CD4-positive, alpha-beta memory T cell (primary cell): ENCODE measurements around the gene PRKAG2. TPM values are rescaled to one million over a fixed set of nuclear protein-coding genes. Genes with fewer than 3 reads are reported as not detected.
A peak's percentile ranks its signal among the peaks of the same experiment; 100 is the strongest.

Experiments used
- CTCF ChIA-PET: fragments of 350-600 bp; sonication (Branson Sonifier 250); formaldehyde crosslinking; loops from one replicate; lab custom pipeline; 2021; ENCODE audit warnings: inconsistent platforms; ENCODE audit not compliant: partially characterized antibody; lab: Charles Lee
- POLR2A ChIA-PET: fragments of 350-600 bp; sonication (Branson Sonifier 250); formaldehyde crosslinking; loops from one replicate; lab custom pipeline; 2021; ENCODE audit not compliant: partially characterized antibody; lab: Charles Lee
- DNase-seq, 5 donors: peaks; one replicate each; pipeline versions ENCODE4 v3.0.0 to v3.0.0-alpha.2; 2020 to 2022; ENCODE audit warnings: mixed read lengths in 1 of 5
- H3K27ac ChIP-seq: one replicate; pipeline ENCODE4 v1.7.0; 2013; ENCODE audit warnings: low read depth, low read length
- H3K27me3 ChIP-seq: 2 replicates; pipeline ENCODE4 v1.7.0; 2013; ENCODE audit warnings: mild to moderate bottlenecking, low read length, moderate library complexity; ENCODE audit not compliant: insufficient read depth
- H3K36me3 ChIP-seq: 2 replicates; pipeline ENCODE4 v1.7.0; 2013; ENCODE audit warnings: mild to moderate bottlenecking, low read length, moderate library complexity; ENCODE audit not compliant: insufficient read depth
- H3K4me1 ChIP-seq: 2 replicates; pipeline ENCODE4 v1.7.0; 2013; ENCODE audit warnings: mild to moderate bottlenecking, low read length, moderate library complexity; ENCODE audit not compliant: insufficient read depth
- H3K4me3 ChIP-seq, 2 donors: one replicate each; pipeline ENCODE4 v1.7.0; 2013; ENCODE audit warnings: low read length in 2 of 2, mild to moderate bottlenecking in 1 of 2
- H3K9me3 ChIP-seq, 2 donors: one replicate each; pipeline ENCODE4 v1.7.0; 2013; ENCODE audit warnings: low read length in 2 of 2, control low read depth in 1 of 2; ENCODE audit not compliant: control insufficient read depth in 1 of 2
- H3K27ac Mint-ChIP-seq, 7 donors: one replicate each; pipeline ENCODE4 v1.8.0; 2020 to 2021; ENCODE audit warnings: mixed read lengths in 7 of 7, mild to moderate bottlenecking in 6 of 7, inconsistent platforms in 3 of 7, moderate library complexity in 3 of 7
- H3K27me3 Mint-ChIP-seq, 2 donors: one replicate each; pipeline ENCODE4 v1.8.0; 2020 to 2021; ENCODE audit warnings: mixed read lengths in 2 of 2
- H3K36me3 Mint-ChIP-seq, 2 donors: one replicate each; pipeline ENCODE4 v1.8.0; 2020 to 2021; ENCODE audit warnings: mixed read lengths in 2 of 2, inconsistent platforms in 1 of 2, mild to moderate bottlenecking in 1 of 2
- H3K4me1 Mint-ChIP-seq, 4 donors: one replicate each; pipeline ENCODE4 v1.8.0; 2020 to 2021; ENCODE audit warnings: mixed read lengths in 4 of 4, mild to moderate bottlenecking in 1 of 4
- H3K4me3 Mint-ChIP-seq, 8 donors: one replicate each; pipeline ENCODE4 v1.8.0; 2020 to 2021; ENCODE audit warnings: mixed read lengths in 8 of 8, mild to moderate bottlenecking in 7 of 8, moderate library complexity in 6 of 8, inconsistent platforms in 3 of 8
- H3K9me3 Mint-ChIP-seq, 8 donors: one replicate each; pipeline ENCODE4 v1.8.0; 2020 to 2021; ENCODE audit warnings: mixed read lengths in 8 of 8, mild to moderate bottlenecking in 5 of 8, inconsistent platforms in 3 of 8, moderate library complexity in 1 of 8
- intact Hi-C: fragments of 100-400 bp; cut with micrococcal nuclease; formaldehyde crosslinking; loops from one replicate; pipeline ENCODE4 v1.15.1; 2023
- polyA plus RNA-seq, 2 donors: library from polyadenylated mRNA; unstranded; fragments of 300-500 nt; fragmentation: Illumina TruSeq; gene quantifications; one replicate each; pipeline ENCODE4 v1.2.3, GENCODE V29; 2021
- total RNA-seq, 2 experiments: library from RNA; stranded (reverse); gene quantifications; one replicate each; pipeline ENCODE4 v1.2.3, GENCODE V29; 2021

The PRKAG2 gene
- total and polyA plus RNA-seq, 4 experiments from 2014 or later: 27.4 to 61.0 (median 47.4) TPM

- Mint-ChIP-seq H3K27ac (peak overlapping the region in 1 of 7 donors; percentile 48), H3K27me3 (peaks cover 9 to 35% of the 10 kb centered on the region in 2 donors), H3K4me3 (no peak overlapping the region), H3K4me1 (peaks cover 0 to 3% (median 0%) of the 10 kb centered on the region in 4 donors), H3K36me3 (no peaks in the 10 kb centered on the region), H3K9me3 (no peaks in the 10 kb centered on the region)
- intact Hi-C loops: no loop called here
- POLR2A ChIA-PET: no interaction called here
- CTCF ChIA-PET: no interaction called here
- H3K9me3 ChIP-seq: no peaks in the 10 kb centered on the region
- no peak for DNase-seq
- no peaks in the 10 kb centered on the region for H3K27me3 ChIP-seq
- H3K4me1 ChIP-seq: no peaks in the 10 kb centered on the region
- no peak overlapping the region for H3K27ac ChIP-seq
- no peak overlapping the region for H3K4me3 ChIP-seq
- no peaks in the 10 kb centered on the region for H3K36me3 ChIP-seq
Observed at GRCh38 chr7:151900986-151901621, 24.2 kb upstream of the PRKAG2 start.

- CTCF ChIA-PET: no interaction called here
- Histone ChIP-seq H3K27me3 (no peaks in the 10 kb centered on the region), H3K36me3 (no peaks in the 10 kb centered on the region), H3K27ac (no peak overlapping the region), H3K4me1 (no peaks in the 10 kb centered on the region), H3K4me3 (no peak overlapping the region), H3K9me3 (no peaks in the 10 kb centered on the region)
- DNase-seq: no peak
- no peak overlapping the region for H3K27ac Mint-ChIP-seq
- no peaks in the 10 kb centered on the region for H3K36me3 Mint-ChIP-seq
- H3K27me3 Mint-ChIP-seq: peaks cover 9 to 34% of the 10 kb centered on the region in 2 donors
- intact Hi-C loops: no loop called here
- H3K4me1 Mint-ChIP-seq: peaks cover 0 to 3% (median 0%) of the 10 kb centered on the region in 4 donors
- POLR2A ChIA-PET: no interaction called here
- no peak overlapping the region for H3K4me3 Mint-ChIP-seq
- H3K9me3 Mint-ChIP-seq: no peaks in the 10 kb centered on the region
Observed at GRCh38 chr7:151900591-151900985, 23.7 kb upstream of the PRKAG2 start.

GRCh38 chr7:151899513-151900360 is 22.8 kb upstream of the PRKAG2 start:
- Mint-ChIP-seq H3K9me3 (no peaks in the 10 kb centered on the region), H3K4me3 (no peak overlapping the region), H3K27ac (peak overlapping the region in 1 of 7 donors; percentile 22), H3K4me1 (peaks cover 0 to 3% (median 0%) of the 10 kb centered on the region in 4 donors), H3K36me3 (no peaks in the 10 kb centered on the region), H3K27me3 (peaks cover 9 to 31% of the 10 kb centered on the region in 2 donors)
- no peak for DNase-seq
- Histone ChIP-seq H3K27me3 (no peaks in the 10 kb centered on the region), H3K4me3 (no peak overlapping the region), H3K9me3 (no peaks in the 10 kb centered on the region), H3K4me1 (no peaks in the 10 kb centered on the region), H3K27ac (no peak overlapping the region), H3K36me3 (no peaks in the 10 kb centered on the region)
- POLR2A ChIA-PET: no interaction called here
- CTCF ChIA-PET: no interaction called here
- intact Hi-C loops: no loop called here

GRCh38 chr7:151897951-151898686 is 21.2 kb upstream of the PRKAG2 start:
- Mint-ChIP-seq H3K4me3 (no peak overlapping the region), H3K36me3 (no peaks in the 10 kb centered on the region), H3K27ac (no peak overlapping the region), H3K9me3 (no peaks in the 10 kb centered on the region), H3K4me1 (peaks cover 0 to 3% (median 0%) of the 10 kb centered on the region in 4 donors), H3K27me3 (peaks cover 9 to 24% of the 10 kb centered on the region in 2 donors)
- intact Hi-C loops: no loop called here
- no peak overlapping the region for H3K27ac ChIP-seq
- H3K27me3 ChIP-seq: no peaks in the 10 kb centered on the region
- no peak for DNase-seq
- no peaks in the 10 kb centered on the region for H3K36me3 ChIP-seq
- ChIA-PET CTCF (no interaction called here), POLR2A (no interaction called here)
- no peaks in the 10 kb centered on the region for H3K4me1 ChIP-seq
- H3K4me3 ChIP-seq: no peak overlapping the region
- H3K9me3 ChIP-seq: no peaks in the 10 kb centered on the region

GRCh38 chr7:151897161-151897731 is 20.3 kb upstream of the PRKAG2 start:
- no peaks in the 10 kb centered on the region for H3K4me1 ChIP-seq
- Mint-ChIP-seq H3K9me3 (no peaks in the 10 kb centered on the region), H3K4me1 (peaks cover 0 to 3% (median 0%) of the 10 kb centered on the region in 4 donors), H3K4me3 (no peak overlapping the region), H3K27me3 (peaks cover 9 to 24% of the 10 kb centered on the region in 2 donors), H3K27ac (no peak overlapping the region), H3K36me3 (no peaks in the 10 kb centered on the region)
- no peaks in the 10 kb centered on the region for H3K9me3 ChIP-seq
- no peak for DNase-seq
- intact Hi-C loops: no loop called here
- H3K4me3 ChIP-seq: no peak overlapping the region
- ChIA-PET CTCF (no interaction called here), POLR2A (no interaction called here)
- no peaks in the 10 kb centered on the region for H3K36me3 ChIP-seq
- no peaks in the 10 kb centered on the region for H3K27me3 ChIP-seq
- H3K27ac ChIP-seq: no peak overlapping the region

- no peaks in the 10 kb centered on the region for H3K27me3 ChIP-seq
- DNase-seq: no peak
- Mint-ChIP-seq H3K9me3 (no peaks in the 10 kb centered on the region), H3K36me3 (no peaks in the 10 kb centered on the region), H3K27ac (no peak overlapping the region), H3K27me3 (peaks cover 11 to 22% of the 10 kb centered on the region in 2 donors), H3K4me3 (no peak overlapping the region), H3K4me1 (peaks cover 0 to 3% (median 0%) of the 10 kb centered on the region in 4 donors)
- H3K27ac ChIP-seq: no peak overlapping the region
- H3K9me3 ChIP-seq: no peaks in the 10 kb centered on the region
- intact Hi-C loops: no loop called here
- POLR2A ChIA-PET: no interaction called here
- H3K4me3 ChIP-seq: no peak overlapping the region
- H3K4me1 ChIP-seq: no peaks in the 10 kb centered on the region
- H3K36me3 ChIP-seq: no peaks in the 10 kb centered on the region
- CTCF ChIA-PET: no interaction called here
Observed at GRCh38 chr7:151896486-151896885, 19.6 kb upstream of the PRKAG2 start.

GRCh38 chr7:151896086-151896485 is 19.2 kb upstream of the PRKAG2 start:
- Mint-ChIP-seq H3K27me3 (peaks cover 11 to 22% of the 10 kb centered on the region in 2 donors), H3K36me3 (no peaks in the 10 kb centered on the region), H3K9me3 (no peaks in the 10 kb centered on the region), H3K4me1 (peaks cover 0 to 3% (median 0%) of the 10 kb centered on the region in 4 donors), H3K27ac (no peak overlapping the region), H3K4me3 (no peak overlapping the region)
- intact Hi-C loops: no loop called here
- Histone ChIP-seq H3K27me3 (no peaks in the 10 kb centered on the region), H3K4me1 (no peaks in the 10 kb centered on the region), H3K9me3 (no peaks in the 10 kb centered on the region), H3K36me3 (no peaks in the 10 kb centered on the region), H3K4me3 (no peak overlapping the region), H3K27ac (no peak overlapping the region)
- CTCF ChIA-PET: no interaction called here
- POLR2A ChIA-PET: no interaction called here
- no peak for DNase-seq
